Measurements from ENCODE around the gene CARMIL1.

CARMIL1 gene

GRCh38 chr6:25254671-25255070 lies 24.5 kb upstream of the CARMIL1 start:
- no peaks in the 10 kb centered on the region for H3K36me3 Mint-ChIP-seq (ENCODE audit: insufficient read depth)
- no peaks in the 10 kb centered on the region for H3K4me1 Mint-ChIP-seq (ENCODE audit: low read depth in 2 of 2)
- H3K4me3 Mint-ChIP-seq: no peak overlapping the region
- no peak overlapping the region for H3K27ac Mint-ChIP-seq
- no peaks in the 10 kb centered on the region for H3K9me3 Mint-ChIP-seq
- DNase-seq: no peak
- peaks cover 26 to 33% of the 10 kb centered on the region in 2 donors for H3K27me3 Mint-ChIP-seq
- ATAC-seq (replicated peaks): no peak

- H3K4me3 Mint-ChIP-seq: no peak overlapping the region
Observed at GRCh38 chr6:25257686-25258348, 21.4 kb upstream of the CARMIL1 start.

GRCh38 chr6:25259756-25260155 lies 19.4 kb upstream of the CARMIL1 start:
- H3K4me3 Mint-ChIP-seq: no peak overlapping the region
- no peaks in the 10 kb centered on the region for H3K36me3 Mint-ChIP-seq (ENCODE audit: insufficient read depth)
- no peak overlapping the region for H3K27ac Mint-ChIP-seq
- H3K27me3 Mint-ChIP-seq: peaks cover 6 to 10% of the 10 kb centered on the region in 2 donors
- no peak for ATAC-seq (replicated peaks)
- H3K9me3 Mint-ChIP-seq: no peaks in the 10 kb centered on the region
- no peak for DNase-seq
- no peaks in the 10 kb centered on the region for H3K4me1 Mint-ChIP-seq (ENCODE audit: low read depth in 2 of 2)

More at GRCh38 chr6:25257686-25258348, 21.4 kb upstream of the CARMIL1 start:
- Mint-ChIP-seq H3K27ac (no peak overlapping the region), H3K4me1 (ENCODE audit: low read depth in 2 of 2) (no peaks in the 10 kb centered on the region), H3K36me3 (ENCODE audit: insufficient read depth) (no peaks in the 10 kb centered on the region), H3K27me3 (peaks cover 14 to 15% of the 10 kb centered on the region in 2 donors), H3K9me3 (no peaks in the 10 kb centered on the region)
- DNase-seq: no peak
- ATAC-seq (replicated peaks): no peak

GRCh38 chr6:25263657-25264056 lies 15.5 kb upstream of the CARMIL1 start:
- DNase-seq: no peak
- peaks cover 7 to 20% of the 10 kb centered on the region in 2 donors for H3K27me3 Mint-ChIP-seq
- peaks cover 0 to 3% of the 10 kb centered on the region in 2 donors for H3K4me1 Mint-ChIP-seq (ENCODE audit: low read depth in 2 of 2)
- no peaks in the 10 kb centered on the region for H3K9me3 Mint-ChIP-seq
- no peak overlapping the region for H3K4me3 Mint-ChIP-seq
- H3K27ac Mint-ChIP-seq: no peak overlapping the region
- H3K36me3 Mint-ChIP-seq (ENCODE audit: insufficient read depth): peaks cover 4% of the 10 kb centered on the region
- no peak for ATAC-seq (replicated peaks)

DNA sequence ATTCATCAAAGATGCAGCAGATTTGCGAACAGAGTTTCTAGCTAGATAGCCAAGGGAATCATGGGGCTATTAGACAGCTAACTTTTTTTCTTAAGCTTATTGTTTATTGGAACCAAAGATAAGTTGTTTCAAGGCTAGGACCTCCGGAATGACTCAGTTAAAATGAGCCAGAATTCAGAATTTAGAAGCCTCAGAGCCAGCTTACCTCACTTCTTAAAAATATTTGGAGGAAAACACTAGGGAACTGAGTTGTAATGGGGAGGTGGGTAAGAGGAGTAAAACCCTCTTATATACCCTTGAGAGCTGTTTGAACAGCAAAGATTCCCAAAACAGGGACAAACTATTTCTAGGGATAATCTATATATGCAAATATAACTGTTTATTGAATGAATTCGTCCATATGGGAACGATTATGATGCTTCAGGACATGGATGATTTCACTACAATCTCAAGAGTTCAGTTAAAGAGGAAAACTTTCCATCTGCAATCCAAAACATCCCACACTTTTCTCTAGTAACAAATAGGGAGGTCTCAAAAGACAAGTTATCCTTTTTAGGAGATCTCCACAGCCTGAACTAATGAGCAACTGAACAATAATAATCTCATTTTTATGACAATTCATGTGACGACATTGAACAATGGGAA lies 12.6 kb upstream of the CARMIL1 start:
- no peak overlapping the region for H3K27ac Mint-ChIP-seq
- peaks cover 4% of the 10 kb centered on the region for H3K36me3 Mint-ChIP-seq (ENCODE audit: insufficient read depth)
- no peak overlapping the region for H3K4me3 Mint-ChIP-seq
- H3K4me1 Mint-ChIP-seq (ENCODE audit: low read depth in 2 of 2): peaks cover 0 to 3% of the 10 kb centered on the region in 2 donors
- ATAC-seq (replicated peaks) (no peak), DNase-seq (no peak)
- peaks cover 19 to 31% of the 10 kb centered on the region in 2 donors for H3K27me3 Mint-ChIP-seq
- no peaks in the 10 kb centered on the region for H3K9me3 Mint-ChIP-seq

GRCh38 chr6:25267662-25268061 lies 11.5 kb upstream of the CARMIL1 start:
- no peaks in the 10 kb centered on the region for H3K9me3 Mint-ChIP-seq
- H3K27me3 Mint-ChIP-seq: peaks cover 27 to 41% of the 10 kb centered on the region in 2 donors
- no peak overlapping the region for H3K27ac Mint-ChIP-seq
- DNase-seq: no peak
- H3K4me1 Mint-ChIP-seq (ENCODE audit: low read depth in 2 of 2): peaks cover 0 to 3% of the 10 kb centered on the region in 2 donors
- no peak for ATAC-seq (replicated peaks)
- H3K36me3 Mint-ChIP-seq (ENCODE audit: insufficient read depth): peaks cover 4% of the 10 kb centered on the region
- H3K4me3 Mint-ChIP-seq: no peak overlapping the region

GRCh38 chr6:25270559-25270958 lies 8.6 kb upstream of the CARMIL1 start:
- DNase-seq: no peak
- Mint-ChIP-seq H3K27ac (no peak overlapping the region), H3K9me3 (no peaks in the 10 kb centered on the region), H3K4me1 (ENCODE audit: low read depth in 2 of 2) (peaks cover 0 to 2% of the 10 kb centered on the region in 2 donors), H3K4me3 (no peak overlapping the region), H3K36me3 (ENCODE audit: insufficient read depth) (peaks cover 2% of the 10 kb centered on the region), H3K27me3 (peaks cover 45 to 52% of the 10 kb centered on the region in 2 donors)
- ATAC-seq (replicated peaks): no peak

GRCh38 chr6:25275436-25275835 lies 3.7 kb upstream of the CARMIL1 start:
- Mint-ChIP-seq H3K9me3 (no peaks in the 10 kb centered on the region), H3K4me3 (no peak overlapping the region), H3K36me3 (ENCODE audit: insufficient read depth) (peaks cover 2% of the 10 kb centered on the region), H3K4me1 (ENCODE audit: low read depth in 2 of 2) (peaks cover 10 to 13% of the 10 kb centered on the region in 2 donors), H3K27ac (no peak overlapping the region), H3K27me3 (peaks cover 32 to 53% of the 10 kb centered on the region in 2 donors)
- ATAC-seq (replicated peaks) (no peak), DNase-seq (no peak)

DNA sequence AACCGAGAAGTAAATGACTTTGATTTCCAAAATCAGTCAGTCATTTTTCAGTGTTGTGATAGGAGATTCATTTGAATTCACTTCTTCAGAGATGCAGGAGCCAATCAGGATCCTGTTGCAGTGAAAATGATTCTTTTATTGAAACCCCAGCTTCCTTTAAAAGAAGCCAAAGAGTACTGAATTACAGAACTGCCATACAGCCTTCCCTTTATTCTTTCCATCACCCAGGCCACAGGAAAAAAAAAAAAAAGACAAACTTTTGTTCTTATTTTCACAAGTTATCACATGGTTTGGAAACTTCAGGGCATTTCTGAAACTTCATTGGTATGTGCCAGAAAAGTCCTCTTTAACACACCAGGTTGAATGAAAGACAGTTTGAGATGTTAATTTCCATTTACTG lies 1.8 kb upstream of the CARMIL1 start:
- H3K27ac Mint-ChIP-seq: no peak overlapping the region
- no peak for DNase-seq

GRCh38 chr6:25277857-25278256 lies 1.3 kb upstream of the CARMIL1 start:
- Mint-ChIP-seq H3K9me3 (no peaks in the 10 kb centered on the region), H3K36me3 (ENCODE audit: insufficient read depth) (peaks cover 6% of the 10 kb centered on the region), H3K27me3 (peaks cover 18 to 36% of the 10 kb centered on the region in 2 donors), H3K27ac (no peak overlapping the region), H3K4me3 (peak overlapping the region; percentile 59 to 79), H3K4me1 (ENCODE audit: low read depth in 2 of 2) (peaks cover 15 to 16% of the 10 kb centered on the region in 2 donors)
- DNase-seq: no peak
- ATAC-seq (replicated peaks): no peak

More for the DNA sequence above, 1.8 kb upstream of the CARMIL1 start:
- H3K9me3 Mint-ChIP-seq: no peaks in the 10 kb centered on the region
- H3K4me1 Mint-ChIP-seq (ENCODE audit: low read depth in 2 of 2): peaks cover 15 to 16% of the 10 kb centered on the region in 2 donors
- H3K4me3 Mint-ChIP-seq: no peak overlapping the region
- peaks cover 6% of the 10 kb centered on the region for H3K36me3 Mint-ChIP-seq (ENCODE audit: insufficient read depth)
- peaks cover 23 to 41% of the 10 kb centered on the region in 2 donors for H3K27me3 Mint-ChIP-seq
- ATAC-seq (replicated peaks): no peak

GRCh38 chr6:25278261-25278913 lies 787 bp upstream of the CARMIL1 start:
- Mint-ChIP-seq H3K27me3 (peaks cover 13 to 31% of the 10 kb centered on the region in 2 donors), H3K4me1 (ENCODE audit: low read depth in 2 of 2) (peaks cover 15 to 16% of the 10 kb centered on the region in 2 donors), H3K9me3 (no peaks in the 10 kb centered on the region), H3K36me3 (ENCODE audit: insufficient read depth) (peaks cover 6% of the 10 kb centered on the region), H3K27ac (peak overlapping the region; percentile 30 to 63), H3K4me3 (peak overlapping the region; percentile 79 to 89)
- no peak for DNase-seq
- ATAC-seq (replicated peaks): peak; percentile 16

DNA sequence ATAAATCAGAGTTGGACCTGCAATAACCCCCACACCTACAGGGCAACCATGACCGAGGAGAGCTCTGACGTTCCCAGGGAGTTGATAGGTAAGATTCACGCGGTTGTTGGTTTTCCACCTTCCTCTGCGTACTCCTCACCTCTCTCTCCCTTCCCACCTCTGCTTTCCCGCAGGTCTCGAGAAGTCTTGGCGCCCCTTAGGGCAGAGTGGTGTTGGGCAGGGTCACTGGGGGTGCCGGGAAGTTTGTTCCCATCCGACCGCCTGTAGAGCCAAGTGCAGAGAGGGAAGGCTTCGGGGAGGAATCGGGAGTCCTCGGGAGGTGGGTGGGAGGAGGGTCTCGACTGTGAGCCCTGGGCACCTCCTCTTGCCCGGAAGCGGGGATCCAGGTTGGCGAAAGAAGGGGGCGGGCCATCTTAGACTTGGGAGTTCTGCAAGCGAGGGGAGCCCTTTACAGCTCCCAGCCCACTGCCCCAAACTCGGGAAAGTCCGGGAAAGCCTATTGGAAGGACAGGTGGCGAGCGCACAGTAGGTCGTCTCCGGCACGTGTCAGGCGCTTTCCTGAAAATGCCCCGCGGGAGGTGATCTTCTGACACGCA lies 672 bp downstream of the CARMIL1 start:
- ATAC-seq (replicated peaks) (peak; percentile 16), DNase-seq (no peak)
- H3K36me3 Mint-ChIP-seq (ENCODE audit: insufficient read depth): peaks cover 6% of the 10 kb centered on the region
- peaks cover 0 to 17% of the 10 kb centered on the region in 2 donors for H3K27me3 Mint-ChIP-seq
- peaks cover 15 to 16% of the 10 kb centered on the region in 2 donors for H3K4me1 Mint-ChIP-seq (ENCODE audit: low read depth in 2 of 2)
- peak overlapping the region; percentile 79 to 89 for H3K4me3 Mint-ChIP-seq
- H3K27ac Mint-ChIP-seq: peak overlapping the region; percentile 27 to 63
- H3K9me3 Mint-ChIP-seq: no peaks in the 10 kb centered on the region

- Mint-ChIP-seq H3K9me3 (no peaks in the 10 kb centered on the region), H3K36me3 (ENCODE audit: insufficient read depth) (peaks cover 4% of the 10 kb centered on the region), H3K27ac (peak overlapping the region in 1 of 2 donors; percentile 71), H3K4me3 (peak overlapping the region; percentile 79 to 89), H3K27me3 (peaks cover 0 to 13% of the 10 kb centered on the region in 2 donors), H3K4me1 (ENCODE audit: low read depth in 2 of 2) (peaks cover 15 to 16% of the 10 kb centered on the region in 2 donors)
- peak in 1 of 3 experiments; percentile 6 for DNase-seq
- peak; percentile 13 for ATAC-seq (replicated peaks)
Observed at GRCh38 chr6:25280344-25281074, 1.3 kb downstream of the CARMIL1 start.
